Dedifferentiated amniotic fluid mesenchymal stem cell (primary cell): ENCODE results near the gene RFLNA.

Experiments used
- DNase-seq: peaks from one replicate; pipeline ENCODE4 v3.0.0-alpha.2; 2016; ENCODE audit errors: extremely low spot score

RFLNA gene

DNA sequence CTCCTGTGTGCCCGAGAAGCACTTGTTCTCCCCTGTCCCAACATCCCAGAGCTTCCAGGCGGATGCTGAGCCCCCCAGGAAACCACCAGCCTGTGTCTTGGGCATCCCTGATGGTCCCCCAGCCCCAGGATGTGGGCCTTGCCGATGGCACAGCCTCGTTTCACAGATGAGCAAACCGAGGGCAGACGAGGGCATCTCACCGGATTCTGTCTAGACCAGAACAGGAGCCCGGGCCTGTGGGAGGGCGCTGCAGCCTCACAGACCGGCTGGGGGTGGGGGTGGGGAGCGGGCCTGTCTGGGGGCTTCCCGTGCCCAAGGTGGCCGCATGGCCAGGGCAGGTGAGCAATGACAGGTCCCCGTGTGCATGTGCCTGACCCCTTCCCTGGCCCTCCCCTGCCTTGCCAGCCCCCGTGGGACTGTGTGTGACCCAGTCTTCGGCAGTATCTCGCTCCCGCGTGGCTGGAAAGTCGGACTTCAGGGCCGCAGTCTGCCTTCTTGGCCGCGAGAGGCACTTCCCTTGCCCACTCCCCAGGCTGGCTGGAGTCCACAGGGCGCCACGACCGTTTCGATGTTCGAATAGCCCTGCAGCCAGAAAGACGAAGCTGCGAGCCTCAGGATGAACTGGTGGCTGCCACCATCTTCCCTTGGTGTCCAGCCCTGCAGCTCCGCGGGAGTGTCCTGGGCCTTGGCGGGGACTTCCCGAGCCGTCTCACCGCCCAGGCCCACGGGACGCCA, 8.9 kb downstream of the RFLNA start:
- DNase-seq = no peak

DNA sequence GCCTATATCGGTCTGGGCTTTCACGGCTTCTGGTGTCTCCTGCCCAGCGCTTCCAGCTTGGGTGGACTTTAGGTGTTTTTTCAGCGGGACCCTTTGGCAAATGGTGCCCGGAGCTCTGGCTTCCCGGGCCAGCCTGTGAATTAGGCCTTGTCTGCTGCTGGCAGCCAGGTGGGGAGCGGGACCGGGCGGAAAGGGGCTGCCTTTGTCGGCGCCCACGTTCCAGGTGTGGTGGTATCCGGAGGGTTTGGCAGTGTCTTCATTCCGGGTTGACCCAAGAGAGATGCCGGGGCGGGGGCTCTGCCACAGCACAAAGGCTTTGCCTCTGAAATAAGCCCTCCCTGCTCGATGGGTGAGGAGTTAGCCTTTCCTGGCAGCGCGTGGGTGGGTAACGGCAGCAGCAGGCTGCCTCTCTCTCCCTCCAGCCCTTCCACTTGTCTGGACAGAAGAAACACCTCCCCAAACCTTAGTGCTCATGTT, 9.5 kb downstream of the RFLNA start:
- DNase-seq = no peak

DNA sequence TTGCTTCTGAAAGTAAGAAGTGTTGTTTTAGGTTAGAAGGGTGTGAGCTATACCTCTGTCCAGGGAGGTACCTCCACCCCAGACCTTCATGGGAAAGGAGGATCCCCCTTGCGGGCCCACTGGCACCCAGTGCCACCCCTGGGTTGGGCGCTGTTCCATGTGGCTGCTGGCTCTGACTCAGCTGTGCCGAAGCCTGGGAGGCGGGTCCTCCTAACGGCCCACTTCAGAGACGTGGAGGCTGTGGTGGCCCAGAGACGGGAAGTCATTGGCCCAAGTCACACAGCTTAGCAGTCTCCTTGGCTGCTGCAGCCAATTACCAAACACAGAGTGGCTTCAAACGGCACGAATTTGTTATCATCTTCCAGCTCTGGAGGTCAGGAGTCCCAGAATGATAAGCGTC, 10.2 kb downstream of the RFLNA start:
- DNase-seq = no peak

DNA sequence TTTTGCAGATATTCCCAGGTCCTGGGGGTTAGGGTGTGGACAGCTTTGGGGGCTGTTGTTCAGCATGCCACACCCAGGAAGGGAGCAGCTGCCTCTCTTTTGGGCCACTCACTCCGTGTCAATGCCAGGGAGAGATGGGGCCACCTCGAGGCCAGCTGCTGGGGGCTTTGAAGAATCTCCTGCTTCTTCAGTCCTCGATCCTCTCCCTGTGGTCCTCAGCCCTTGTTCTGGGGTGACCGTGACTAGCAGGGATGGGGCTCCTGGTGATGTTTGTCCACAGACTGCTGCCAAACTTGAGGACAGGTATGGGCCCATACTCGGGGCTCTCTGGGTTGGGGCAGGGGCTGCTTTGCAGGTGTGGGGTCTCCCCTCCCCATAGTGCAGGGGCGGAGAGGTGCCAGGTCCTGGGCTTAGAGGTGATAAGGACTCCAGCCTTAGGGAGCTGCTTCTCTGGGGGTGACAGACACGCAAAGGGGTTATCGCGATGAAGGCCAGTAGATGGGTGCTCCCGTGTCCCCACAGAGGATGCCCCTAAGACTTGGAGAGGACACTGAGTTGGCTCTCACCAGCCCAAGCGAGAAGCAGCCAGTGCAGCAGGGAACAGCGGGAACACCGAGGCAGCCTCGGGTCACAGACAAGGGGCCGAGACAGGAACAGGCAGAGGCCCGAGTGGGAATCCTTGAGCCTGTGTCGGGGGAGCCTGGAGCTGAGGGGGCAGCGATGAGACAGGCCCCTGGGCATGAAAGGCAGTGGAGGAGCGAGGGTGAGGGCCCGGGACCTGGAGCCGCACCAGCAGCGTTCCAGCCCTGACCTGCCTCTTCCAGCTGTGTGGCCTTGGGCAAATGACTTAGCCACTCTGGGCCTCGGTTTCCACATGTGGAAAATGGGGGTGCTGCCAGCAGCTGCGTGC, 11.1 kb downstream of the RFLNA start:
- no peak for DNase-seq

DNA sequence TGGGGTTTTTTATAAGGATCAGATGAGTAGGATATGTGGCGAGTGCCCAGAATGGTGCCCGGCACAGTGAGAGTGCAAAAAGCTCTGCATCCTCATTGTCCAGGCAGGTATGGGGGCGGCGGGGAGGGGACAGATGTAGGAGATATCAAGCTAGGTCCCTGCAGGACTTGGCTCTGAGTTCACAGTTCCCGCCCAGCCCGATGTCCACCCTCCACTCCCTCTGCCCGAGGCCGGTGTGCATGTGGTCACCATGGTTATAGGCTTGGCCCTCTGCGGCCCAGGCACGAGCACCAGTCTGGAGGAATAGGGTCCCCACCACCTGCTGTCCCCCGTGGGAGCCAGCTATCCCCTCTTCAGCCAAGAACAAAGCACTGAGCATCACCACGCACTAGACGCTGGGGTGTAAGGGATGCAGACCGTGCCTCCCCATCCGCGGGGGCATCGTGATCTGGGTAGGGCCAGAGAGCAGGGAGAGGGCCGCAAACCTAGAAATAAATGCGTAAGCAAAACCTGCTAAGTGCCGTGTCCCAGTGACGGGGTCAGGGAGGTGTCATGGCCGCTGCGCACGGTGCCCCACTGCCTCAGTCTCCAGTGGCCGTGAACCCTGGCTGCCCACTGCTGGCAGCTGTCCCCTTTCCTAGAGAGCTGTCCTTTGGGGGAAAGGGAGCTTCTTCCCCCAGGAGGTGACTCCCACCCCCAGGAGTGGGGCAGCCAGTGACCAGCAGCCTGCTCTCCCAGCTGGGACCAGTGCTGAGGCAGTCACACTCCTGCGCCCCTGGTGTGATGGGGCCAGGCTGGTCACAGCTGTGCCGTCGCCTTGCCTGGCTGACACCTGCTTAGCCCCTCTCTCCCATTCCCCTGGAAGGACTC, 12.0 kb downstream of the RFLNA start:
- no peak for DNase-seq

DNA sequence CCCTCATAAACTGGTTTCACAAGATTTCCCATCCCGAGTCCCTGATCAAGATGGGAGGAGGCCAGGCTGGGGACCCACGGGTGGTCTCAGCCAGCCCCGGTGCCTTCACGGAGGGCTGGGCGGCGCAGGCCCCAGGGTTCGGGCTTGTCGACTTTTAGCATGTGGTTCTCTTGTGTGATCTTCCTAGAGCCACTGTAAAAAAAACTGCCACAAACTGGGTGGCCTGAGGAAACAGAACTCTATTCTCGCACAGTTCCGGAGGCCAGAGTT, 12.6 kb downstream of the RFLNA start:
- no peak for DNase-seq

DNA sequence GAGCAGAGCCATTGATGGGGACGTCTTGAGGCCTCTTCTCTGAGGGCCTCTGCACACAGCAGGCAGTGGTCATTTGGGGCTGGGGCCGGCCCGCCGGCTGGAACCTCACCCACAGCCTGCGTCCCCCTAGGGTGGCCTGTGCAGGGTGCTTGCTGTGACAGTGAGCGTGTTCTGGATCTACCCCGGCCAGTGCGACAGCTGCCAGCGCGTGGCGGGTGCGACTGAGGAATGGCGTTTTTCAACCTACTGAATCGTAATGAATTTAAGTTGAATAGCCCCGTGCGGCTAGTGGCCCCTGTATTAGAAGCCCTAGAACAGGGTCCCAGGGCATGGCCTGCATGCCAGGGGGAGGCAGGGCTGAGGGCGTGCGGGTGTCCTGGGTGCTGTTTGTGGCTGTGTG, 13.8 kb downstream of the RFLNA start:
- no peak for DNase-seq

DNA sequence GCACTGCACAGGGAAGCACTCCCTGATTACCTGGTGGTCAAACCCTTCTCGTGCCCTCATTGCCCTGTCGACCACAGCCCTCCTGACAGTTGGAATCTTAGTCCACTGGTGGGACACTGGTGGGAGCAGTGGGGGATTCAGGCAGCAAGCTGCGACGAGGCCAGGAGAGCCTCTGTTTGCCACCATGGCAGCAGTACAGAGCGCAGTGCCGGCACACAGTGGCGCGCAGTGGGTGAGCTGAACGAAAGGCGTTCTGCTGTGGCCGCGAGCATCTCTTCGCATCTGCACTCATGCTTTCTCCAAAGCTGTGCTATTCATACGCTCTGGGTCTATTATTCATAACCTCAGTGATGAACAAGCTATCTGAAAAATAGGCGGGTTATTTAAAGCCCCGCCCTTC, 14.3 kb downstream of the RFLNA start:
- no peak for DNase-seq

DNA sequence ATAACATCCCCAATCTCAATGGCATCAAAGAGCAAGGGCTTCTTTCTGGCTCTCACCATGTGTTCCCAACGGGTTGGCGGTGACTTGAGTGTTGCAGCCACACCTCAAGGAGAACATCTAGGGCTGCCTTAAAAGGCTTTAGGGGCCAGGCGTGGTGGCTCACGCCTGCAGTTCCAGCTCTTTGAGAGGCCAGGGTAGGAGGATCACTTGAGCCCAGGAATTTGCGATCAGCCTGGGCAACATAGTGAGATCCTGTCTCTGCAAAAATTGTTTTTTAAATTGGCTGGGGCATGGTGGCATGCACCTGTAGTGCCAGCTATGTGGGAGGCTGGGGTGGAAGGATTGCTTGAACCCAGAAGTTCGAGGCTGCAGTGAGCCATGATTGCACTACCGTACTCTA, 14.9 kb downstream of the RFLNA start:
- DNase-seq = no peak

DNA sequence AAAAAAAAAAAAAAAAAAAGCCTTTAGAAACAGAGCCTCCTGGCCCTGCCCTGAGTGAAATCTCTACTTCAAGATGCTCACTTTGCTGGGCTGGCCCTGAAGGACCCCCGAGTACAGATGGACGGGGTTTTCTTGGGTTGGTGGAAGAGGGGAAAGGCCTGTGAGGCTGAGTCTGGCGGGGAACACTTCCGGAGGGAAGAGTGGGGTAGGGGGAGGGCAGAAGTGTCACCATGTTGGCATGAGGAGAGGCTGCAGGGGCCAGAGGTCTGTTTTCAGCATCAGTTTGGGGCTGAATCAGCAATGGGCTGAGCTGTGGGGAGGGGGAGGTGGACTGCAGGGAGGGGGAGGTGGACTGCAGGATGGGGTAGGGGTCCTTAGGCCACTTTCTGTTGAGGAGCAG, 15.3 kb downstream of the RFLNA start:
- no peak for DNase-seq

DNA sequence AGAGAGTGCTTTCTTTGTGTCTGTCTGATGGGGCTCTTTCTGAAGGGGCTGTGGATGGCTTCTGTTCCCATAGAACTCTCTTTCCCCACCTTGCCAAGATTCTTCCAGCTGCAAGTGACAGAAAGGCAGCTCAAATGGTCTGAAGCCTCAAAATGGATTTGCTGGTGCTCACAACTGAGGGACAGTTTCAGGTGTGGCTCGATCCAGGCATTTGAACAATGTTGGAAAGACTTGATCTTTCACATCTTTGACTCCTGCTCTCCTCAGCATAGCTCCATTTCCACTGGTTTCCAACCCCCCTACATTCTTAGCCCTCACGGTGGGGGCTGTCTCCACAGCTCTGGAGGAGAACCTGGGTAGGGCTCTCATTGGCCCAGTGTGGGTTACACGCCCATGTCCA, 15.9 kb downstream of the RFLNA start:
- no peak for DNase-seq

DNA sequence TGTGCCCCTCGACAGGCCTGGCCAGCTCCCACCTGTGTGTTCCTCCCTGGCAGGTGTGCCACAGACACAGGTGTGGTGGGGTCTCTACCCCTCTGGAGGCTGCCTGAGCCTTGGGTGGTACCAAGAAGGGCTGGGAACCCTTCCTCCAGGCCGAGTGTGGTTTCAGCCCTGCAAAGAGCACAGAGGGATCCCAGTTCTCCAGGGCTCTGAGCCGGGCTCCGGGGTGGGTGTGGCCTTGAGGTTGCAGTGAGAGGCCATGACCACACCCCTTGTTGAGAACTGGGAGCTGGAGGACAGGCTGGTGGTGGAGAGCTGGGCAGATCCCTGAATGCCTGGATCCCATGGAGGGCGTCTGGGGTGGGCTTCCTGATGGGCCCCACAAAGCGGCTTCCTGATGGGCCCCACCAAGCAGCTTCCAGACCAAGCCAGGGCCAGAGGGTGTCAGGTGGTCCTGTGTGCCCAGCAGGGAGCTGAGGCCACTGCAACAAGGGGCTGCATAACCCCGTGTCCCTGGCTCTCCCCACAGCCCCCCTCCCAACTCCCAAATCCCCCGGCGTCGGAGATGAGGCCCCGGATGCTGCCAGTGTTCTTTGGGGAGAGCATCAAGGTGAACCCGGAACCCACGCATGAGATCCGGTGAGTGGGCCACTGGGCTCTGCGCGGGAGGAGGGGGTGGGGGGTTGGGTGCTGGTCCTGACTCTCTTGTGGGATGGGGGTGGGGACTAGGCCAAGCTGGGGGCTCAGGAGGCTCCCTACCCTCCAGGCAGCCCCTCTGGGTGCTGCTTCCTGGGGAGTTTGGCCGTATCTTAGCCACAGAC, 16.6 kb downstream of the RFLNA start:
- no peak for DNase-seq

DNA sequence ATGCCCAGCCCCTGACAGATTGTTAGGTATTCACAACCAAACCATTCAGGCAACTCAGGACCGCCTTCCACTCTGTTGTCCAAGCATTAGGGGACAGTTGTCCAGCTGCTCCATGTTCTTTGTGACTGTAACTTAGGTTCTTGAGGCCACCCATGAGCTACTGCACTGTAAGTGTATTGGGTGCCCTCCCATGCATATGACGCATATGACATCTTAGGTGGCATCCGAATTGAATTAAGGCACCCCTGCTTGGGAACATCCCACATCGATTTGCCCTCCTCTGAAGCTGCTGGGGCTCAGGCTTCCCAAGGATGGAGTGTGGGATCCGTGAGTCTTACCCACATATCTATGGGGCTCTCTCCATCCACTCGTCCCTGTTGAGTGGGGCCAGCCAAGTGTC, 17.7 kb downstream of the RFLNA start:
- DNase-seq = no peak

DNA sequence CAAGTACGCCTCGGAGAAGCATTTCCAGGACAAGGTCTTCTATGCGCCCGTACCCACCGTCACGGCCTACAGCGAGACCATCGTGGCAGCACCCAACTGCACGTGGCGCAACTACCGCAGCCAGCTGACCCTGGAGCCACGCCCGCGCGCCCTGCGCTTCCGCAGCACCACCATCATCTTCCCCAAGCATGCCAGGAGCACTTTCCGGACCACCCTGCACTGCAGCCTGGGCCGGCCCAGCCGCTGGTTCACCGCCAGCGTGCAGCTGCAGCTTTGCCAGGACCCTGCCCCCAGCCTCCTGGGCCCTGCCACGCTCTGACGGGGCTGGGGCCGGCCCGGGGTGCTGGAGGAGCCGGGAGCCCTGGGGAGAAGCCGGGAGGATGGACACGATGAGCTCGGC, 19.3 kb downstream of the RFLNA start:
- DNase-seq = no peak

DNA sequence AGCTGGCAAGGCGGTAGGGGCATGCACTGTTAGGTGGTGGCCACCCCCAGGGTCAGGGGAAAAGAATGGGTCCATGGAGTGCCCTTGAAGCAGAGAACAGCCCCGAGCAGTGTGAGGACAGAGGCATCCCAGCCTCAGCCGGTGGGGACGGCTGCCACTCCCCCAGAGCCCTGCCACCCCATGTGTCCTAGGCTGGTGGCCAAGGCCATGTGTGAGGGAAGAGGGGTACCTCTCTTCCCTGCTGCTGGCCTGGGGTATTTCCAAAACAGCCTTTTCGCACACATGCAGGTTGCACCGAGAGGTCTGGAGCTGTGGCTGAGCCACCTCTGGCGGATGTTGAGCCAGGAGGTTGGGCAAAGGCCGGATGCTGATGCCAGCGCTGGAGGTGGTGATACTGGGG, 19.9 kb downstream of the RFLNA start:
- DNase-seq = no peak

DNA sequence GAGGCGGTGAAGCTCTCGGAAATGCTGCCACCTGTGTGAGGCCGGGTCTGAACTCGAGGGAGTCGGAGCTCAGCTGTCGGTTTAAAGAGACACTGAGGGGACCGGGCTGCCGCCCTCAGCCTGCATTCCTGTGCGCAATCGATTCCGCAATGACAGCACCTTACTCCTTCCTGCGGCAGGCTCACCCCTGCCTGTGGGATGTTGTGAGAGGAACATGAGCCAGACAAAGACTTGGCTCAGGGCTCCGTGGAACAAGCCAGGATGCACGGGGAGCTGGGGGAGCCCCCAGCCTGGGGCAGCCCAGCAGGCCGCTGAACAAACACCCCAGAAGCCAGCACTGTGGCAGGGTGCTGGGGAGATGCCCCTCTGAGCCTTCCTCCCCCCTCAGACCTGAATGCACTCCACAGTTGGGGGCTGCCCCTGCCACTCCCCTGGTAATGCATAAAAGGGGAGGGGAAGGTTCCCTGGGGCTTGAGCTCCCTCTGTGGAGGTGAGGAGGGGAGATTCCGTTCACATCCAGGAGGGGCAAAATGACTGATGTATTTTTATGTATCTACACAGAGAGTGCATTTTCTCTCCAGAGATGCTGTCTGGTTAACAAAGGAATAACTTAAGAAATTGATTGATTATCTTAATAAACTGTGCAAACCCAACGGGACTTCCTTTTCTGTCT, 20.6 kb downstream of the RFLNA start:
- no peak for DNase-seq

DNA sequence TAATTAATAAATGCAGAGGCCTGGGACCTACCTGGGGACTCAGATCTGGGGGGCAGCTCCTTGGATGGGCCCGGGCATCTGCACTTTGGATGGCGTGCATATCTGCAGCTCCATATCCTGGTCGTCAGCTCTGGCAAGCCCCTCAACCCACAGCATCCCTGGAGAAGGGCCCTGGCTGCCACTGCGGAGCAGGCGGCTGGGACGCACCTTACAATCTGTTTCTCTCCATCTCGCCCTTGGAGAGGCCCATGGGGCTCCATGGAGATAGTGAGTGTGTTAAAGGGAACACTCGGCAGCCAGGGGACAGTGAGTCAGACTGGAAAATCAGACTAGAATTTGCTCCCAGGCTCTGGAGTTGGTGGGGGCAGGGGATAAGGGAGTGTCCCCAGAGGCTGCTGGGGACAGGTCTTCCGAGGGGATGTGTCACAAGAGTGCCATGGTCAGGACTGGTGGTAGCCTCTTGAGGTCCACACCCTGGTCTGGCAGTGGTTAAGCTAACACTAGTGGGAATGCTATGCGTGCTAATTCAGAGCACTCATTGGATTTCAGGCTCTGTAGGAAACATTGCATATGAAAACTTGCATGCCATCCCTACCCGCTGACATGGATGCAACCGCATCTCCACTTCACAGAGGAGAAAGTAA, 21.5 kb downstream of the RFLNA start:
- DNase-seq = no peak

DNA sequence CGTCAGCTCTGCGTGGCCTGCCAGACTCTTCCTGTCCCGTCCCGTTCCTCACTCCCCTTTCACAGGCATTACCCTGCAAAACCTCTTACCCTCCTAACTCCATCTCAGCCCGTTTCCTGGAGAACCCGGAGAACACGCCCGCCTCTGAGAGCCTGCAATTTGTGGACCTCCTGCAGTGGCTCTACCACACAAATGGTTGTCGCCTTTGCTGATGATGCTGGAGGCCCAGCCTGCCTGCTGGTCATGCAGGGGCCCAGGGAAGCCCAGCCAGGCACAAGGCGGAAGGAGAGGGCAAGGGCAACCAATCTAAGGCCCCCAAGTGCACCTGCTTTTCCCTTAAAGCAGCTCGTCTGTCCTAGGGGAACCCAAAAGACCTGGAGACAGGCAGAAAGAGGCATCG, 22.5 kb downstream of the RFLNA start:
- no peak for DNase-seq

DNA sequence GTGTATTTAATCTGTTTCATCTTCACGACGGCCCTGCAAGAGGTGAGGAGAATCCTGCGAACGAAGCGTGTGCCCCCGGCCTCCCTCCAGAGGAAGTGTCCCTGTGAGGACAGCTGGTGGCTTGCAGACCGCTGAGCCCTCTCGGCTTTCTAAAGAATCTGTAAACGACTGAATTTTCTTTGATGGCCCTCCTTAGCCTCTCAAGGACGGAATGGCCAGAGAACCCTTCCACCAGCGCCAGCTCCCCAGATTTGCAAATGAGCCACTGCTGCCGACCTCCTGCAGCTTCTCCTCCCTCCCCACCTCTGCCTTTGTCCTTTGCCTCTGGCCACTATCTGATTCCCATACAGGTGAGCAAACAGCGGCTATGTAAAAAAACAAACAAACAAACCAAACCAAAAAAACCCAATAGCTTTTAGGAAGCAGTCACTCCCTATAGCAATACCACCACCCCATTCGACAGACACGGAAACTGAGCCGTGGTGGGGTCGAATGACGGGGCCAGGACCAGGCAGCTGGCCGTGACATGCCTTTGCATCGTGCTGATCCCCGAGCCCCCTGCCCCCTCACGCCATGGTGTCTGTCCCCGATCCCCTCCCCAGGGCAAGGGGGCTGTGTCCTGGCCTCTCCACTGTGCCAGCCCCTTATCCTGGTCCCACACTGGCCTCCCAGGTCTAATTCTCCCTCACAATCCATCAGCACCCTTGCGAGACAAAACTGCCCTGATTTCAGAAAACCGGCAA, 23.6 kb downstream of the RFLNA start:
- DNase-seq = no peak
